ENCODE results near the gene LRRC36.

- TF ChIP-seq POLR2AphosphoS5 (IDR thresholded peaks at IDR 0.05) (peak; percentile 26 to 46 (median 27)), POLR2A (IDR thresholded peaks at IDR 0.05) (no peak)
Observed at GRCh38 chr16:67428146-67428731, 101.6 kb downstream of the LRRC36 start.
